Activated CD4-positive, alpha-beta T cell treated with anti-CD3 and anti-CD28 coated beads for 48 hours (primary cell): Measurements from ENCODE around the gene MRPL32.

ENCODE experiments used
- DNase-seq: peaks from one replicate; pipeline ENCODE4 v3.0.0-alpha.2; 2020

The MRPL32 gene

GRCh38 chr7:42928754-42929153 lies 3.4 kb upstream of the MRPL32 start:
- no peak for DNase-seq

GRCh38 chr7:42929449-42929848 lies 2.7 kb upstream of the MRPL32 start:
- DNase-seq, result no peak

- DNase-seq, result no peak
Measured at GRCh38 chr7:42930889-42931288, 1.3 kb upstream of the MRPL32 start.

- no peak for DNase-seq
Measured at GRCh38 chr7:42931447-42931833, 736 bp upstream of the MRPL32 start.

- no peak for DNase-seq
Measured at GRCh38 chr7:42932811-42933591, 825 bp downstream of the MRPL32 start.

GRCh38 chr7:42934291-42934690 lies 2.1 kb downstream of the MRPL32 start:
- no peak for DNase-seq

GRCh38 chr7:42935861-42936260 lies 3.7 kb downstream of the MRPL32 start:
- no peak for DNase-seq

- DNase-seq, result no peak
Measured at GRCh38 chr7:42939457-42940240, 7.5 kb downstream of the MRPL32 start.

- DNase-seq, result peak; percentile 86
Measured at GRCh38 chr7:42940985-42941847, 9.0 kb downstream of the MRPL32 start.

GRCh38 chr7:42945821-42946626 lies 13.8 kb downstream of the MRPL32 start:
- no peak for DNase-seq

GRCh38 chr7:42946627-42946950 lies 14.4 kb downstream of the MRPL32 start:
- no peak for DNase-seq

GRCh38 chr7:42947521-42947920 lies 15.3 kb downstream of the MRPL32 start:
- DNase-seq, result no peak

- DNase-seq, result no peak
Measured at GRCh38 chr7:42950417-42950816, 18.2 kb downstream of the MRPL32 start.

- DNase-seq, result no peak
Measured at GRCh38 chr7:42952328-42952727, 20.2 kb downstream of the MRPL32 start.

GRCh38 chr7:42953994-42954393 lies 21.8 kb downstream of the MRPL32 start:
- no peak for DNase-seq

GRCh38 chr7:42956062-42956461 lies 23.9 kb downstream of the MRPL32 start:
- no peak for DNase-seq

GRCh38 chr7:42959549-42959948 lies 27.4 kb downstream of the MRPL32 start:
- no peak for DNase-seq

GRCh38 chr7:42960762-42961161 lies 28.6 kb downstream of the MRPL32 start:
- no peak for DNase-seq

- DNase-seq, result no peak
Measured at GRCh38 chr7:42961170-42961569, 29.0 kb downstream of the MRPL32 start.

- no peak for DNase-seq
Measured at GRCh38 chr7:42964293-42964692, 32.1 kb downstream of the MRPL32 start.

GRCh38 chr7:42964849-42965805 lies 33.0 kb downstream of the MRPL32 start:
- DNase-seq, result no peak
